Left ventricle myocardium inferior (tissue), 1 donor: ENCODE measurements around the gene OLFML3. TPM values are rescaled to one million over a fixed set of nuclear protein-coding genes. Genes with fewer than 3 reads are reported as not detected.

Experiments
- DNase-seq: peaks from one replicate; pipeline ENCODE4 v3.0.0-alpha.2; 2020
- H3K27ac ChIP-seq: fragments of 200-600 bp; replicated peaks from 2 replicates; pipeline ENCODE4 v1.8.0; 2021
- H3K27me3 ChIP-seq: fragments of 200-600 bp; 2 replicates; pipeline ENCODE4 v1.8.0; 2021; ENCODE audit warnings: low read depth
- H3K36me3 ChIP-seq: fragments of 200-600 bp; 2 replicates; pipeline ENCODE4 v1.8.0; 2021
- H3K4me1 ChIP-seq: fragments of 200-600 bp; 2 replicates; pipeline ENCODE4 v1.8.0; 2021
- H3K4me3 ChIP-seq: fragments of 200-600 bp; 2 replicates; pipeline ENCODE4 v1.8.0; 2021; ENCODE audit warnings: mild to moderate bottlenecking, moderate library complexity
- H3K9me3 ChIP-seq: fragments of 200-600 bp; replicated peaks from 2 replicates; pipeline ENCODE4 v1.8.0; 2021
- CTCF ChIP-seq: fragments of 200-600 bp; IDR thresholded peaks from 2 replicates; pipeline ENCODE4 v1.8.0; 2021; ENCODE audit warnings: antibody characterized with exemption, mild to moderate bottlenecking, borderline replicate concordance
- intact Hi-C: fragments of 100-400 bp; cut with micrococcal nuclease; formaldehyde crosslinking; loops from one replicate; pipeline ENCODE4 v1.11.0; 2022
- long read RNA-seq: library from polyadenylated mRNA; unstranded; transcript quantifications from one replicate; pipeline ENCODE4 v2.0.0, GENCODE V29; 2021
- total RNA-seq: library from RNA; stranded (reverse); fragmentation: NEBNext Ultra II Directional; extraction: Animal tissue kit (Norgen Biotek cat#: 25700); gene quantifications from one replicate; pipeline ENCODE4 v1.2.1, GENCODE V29; 2021
- donor health status: DM: no; HTN: yes; CAD: no; lungs with severe emphysema.

OLFML3 gene
- 14.3 TPM for total RNA-seq
- long read RNA-seq, transcript OLFML3-201 (3 exons, 1,780 nt): major isoform, 10 of 20 reads
- long read RNA-seq, partial matches to known transcripts: 9 of 20 reads
- long read RNA-seq, other reads (novel, unspliced or antisense): 1 of 20 reads

- peak; percentile 80 for DNase-seq
These were observed at the start of gene OLFML3 for GRCh38 chr1:113978863-113979702. OLFML3 (plus strand) TSS chr1:113979474; CDS start chr1:113979517, 43 bp downstream.

GRCh38 chr1:113929750-113930498 is 49.4 kb upstream of the OLFML3 start:
- H3K4me1 ChIP-seq: peaks cover 72% of the 10 kb centered on the region
- H3K9me3 ChIP-seq: no peaks in the 10 kb centered on the region
- H3K27me3 ChIP-seq: no peaks in the 10 kb centered on the region
- H3K27ac ChIP-seq: peak overlapping the region; percentile 97
- no peaks in the 10 kb centered on the region for H3K36me3 ChIP-seq
- intact Hi-C loops: loop anchor here (2.0 kb wide), 1 partner anchor 25 kb away; the partner anchor contains the start of genes AP4B1 and DCLRE1B
- peak overlapping the region; percentile 96 for H3K4me3 ChIP-seq
- no peak for TF ChIP-seq CTCF
- peak; percentile 31 for DNase-seq

More at GRCh38 chr1:113978863-113979702, at the start of gene OLFML3:
- TF ChIP-seq CTCF: peak; percentile 77
- H3K36me3 ChIP-seq: peaks cover 12% of the 10 kb centered on the region
- peaks cover 59% of the 10 kb centered on the region for H3K4me1 ChIP-seq
- H3K27ac ChIP-seq: peak within 1 kb of the TSS; percentile 76
- no peaks in the 10 kb centered on the region for H3K9me3 ChIP-seq
- H3K27me3 ChIP-seq: no peaks in the 10 kb centered on the region
- intact Hi-C loops: loop anchor here (5.0 kb wide), 1 partner anchor 303 kb away; no protein-coding TSS in a partner anchor
- peak within 1 kb of the TSS; percentile 50 for H3K4me3 ChIP-seq

GRCh38 chr1:113930499-113931161 is 48.6 kb upstream of the OLFML3 start:
- intact Hi-C loops: loop anchor here (2.0 kb wide), 1 partner anchor 26 kb away; the partner anchor contains the start of genes AP4B1 and DCLRE1B
- H3K4me1 ChIP-seq: peaks cover 72% of the 10 kb centered on the region
- DNase-seq: no peak
- no peaks in the 10 kb centered on the region for H3K9me3 ChIP-seq
- no peaks in the 10 kb centered on the region for H3K36me3 ChIP-seq
- TF ChIP-seq CTCF: no peak
- H3K27ac ChIP-seq: peak overlapping the region; percentile 97
- H3K4me3 ChIP-seq: peak overlapping the region; percentile 96
- no peaks in the 10 kb centered on the region for H3K27me3 ChIP-seq

GRCh38 chr1:113931451-113931851 is 47.8 kb upstream of the OLFML3 start:
- Histone ChIP-seq H3K4me1 (peaks cover 73% of the 10 kb centered on the region), H3K4me3 (peak overlapping the region; percentile 96), H3K9me3 (no peaks in the 10 kb centered on the region), H3K36me3 (no peaks in the 10 kb centered on the region), H3K27ac (peak overlapping the region; percentile 97), H3K27me3 (no peaks in the 10 kb centered on the region)
- intact Hi-C loops: loop anchor here (2.0 kb wide), 1 partner anchor 27 kb away; the partner anchor contains the start of genes AP4B1 and DCLRE1B
- no peak for DNase-seq
- TF ChIP-seq CTCF: no peak

- H3K4me3 ChIP-seq: no peak overlapping the region
- TF ChIP-seq CTCF: no peak
- no peaks in the 10 kb centered on the region for H3K27me3 ChIP-seq
- DNase-seq: no peak
- H3K27ac ChIP-seq: no peak overlapping the region
- H3K9me3 ChIP-seq: no peaks in the 10 kb centered on the region
- H3K4me1 ChIP-seq: peaks cover 76% of the 10 kb centered on the region
- intact Hi-C loops: no loop called here
- no peaks in the 10 kb centered on the region for H3K36me3 ChIP-seq
These were observed 45.3 kb upstream of the OLFML3 start for GRCh38 chr1:113934006-113934405.
